Hepatic stellate cell (primary cell): ENCODE results near the gene WNK1.
A peak's percentile ranks its signal among the peaks of the same experiment; 100 is the strongest.
"Not testable (repeated sequence)": the region's sequence is repeated elsewhere in the genome, so short reads cannot be mapped to it uniquely, and the experiment has no call there.

ENCODE experiments used
- DNase-seq: peaks from one replicate; pipeline ENCODE4 v3.0.0; 2011; ENCODE audit warnings: low spot score

Gene WNK1

GRCh38 chr12:779745-780734, 27.7 kb downstream of the WNK1 start:
- DNase-seq, result peak; percentile 36

- DNase-seq, result no peak
These were observed 28.5 kb downstream of the WNK1 start for GRCh38 chr12:780750-781379.

GRCh38 chr12:785706-786105, 33.3 kb downstream of the WNK1 start:
- DNase-seq, result no peak

GRCh38 chr12:788288-788687, 35.9 kb downstream of the WNK1 start:
- DNase-seq, result no peak

DNA sequence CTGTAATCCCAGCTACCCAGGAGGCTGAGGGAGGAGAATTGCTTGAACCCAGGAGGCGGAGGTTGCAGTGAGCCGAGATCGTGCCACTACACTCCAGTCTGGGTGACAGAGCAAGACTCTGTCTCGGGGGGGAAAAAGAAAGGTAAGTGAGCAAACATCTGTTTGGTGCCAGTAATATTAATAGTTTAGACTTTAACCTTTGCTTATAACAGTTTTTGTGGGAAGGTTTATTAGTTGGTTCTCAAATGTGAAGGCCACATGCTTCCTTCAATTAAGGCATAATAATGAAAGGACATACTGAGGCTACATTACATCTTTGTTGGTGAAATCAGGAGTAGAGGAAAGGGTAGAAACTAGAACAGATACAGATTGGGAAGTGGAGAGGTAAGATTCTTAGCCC, 36.4 kb downstream of the WNK1 start:
- not testable (repeated sequence) for DNase-seq

DNA sequence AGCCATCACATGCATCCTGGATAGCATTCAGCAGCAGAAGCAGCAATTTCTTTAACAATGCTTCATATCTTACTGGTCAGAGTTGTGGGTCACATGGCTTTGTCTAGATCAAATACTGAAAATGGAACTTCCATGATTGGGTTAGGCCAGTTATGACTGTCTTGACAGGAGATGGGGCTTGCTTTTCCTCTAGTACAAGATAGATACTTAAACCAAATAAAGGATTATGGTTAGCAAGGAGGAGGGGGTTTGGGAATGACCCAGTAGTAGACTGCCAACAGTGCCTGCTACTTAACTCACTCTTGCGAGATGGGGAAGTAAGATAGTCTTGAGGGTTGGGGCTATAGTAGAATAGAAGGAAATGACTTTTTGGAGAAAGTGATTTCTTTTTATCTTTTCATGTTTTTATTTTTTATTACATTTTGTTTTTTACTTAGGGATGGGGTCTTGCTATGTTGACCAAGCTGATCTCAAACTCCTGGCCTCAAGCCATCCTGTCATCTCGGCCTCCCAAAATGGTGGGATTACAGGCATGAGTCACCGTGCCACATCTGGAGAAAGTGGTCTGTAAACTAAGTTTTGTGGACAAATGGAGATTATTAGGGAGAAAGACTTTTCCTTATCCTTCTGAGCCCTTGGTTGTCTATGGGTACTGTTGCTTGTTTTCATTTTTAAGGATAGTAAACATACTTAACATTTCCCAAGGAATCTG, 37.6 kb downstream of the WNK1 start:
- no peak for DNase-seq

GRCh38 chr12:790608-791007, 38.2 kb downstream of the WNK1 start:
- no peak for DNase-seq

- no peak for DNase-seq
These were observed 40.7 kb downstream of the WNK1 start for GRCh38 chr12:793037-793436.

- no peak for DNase-seq
These were observed 41.3 kb downstream of the WNK1 start for GRCh38 chr12:793711-794110.

- DNase-seq, result no peak
These were observed 42.9 kb downstream of the WNK1 start for GRCh38 chr12:795305-795704.

- no peak for DNase-seq
These were observed 48.0 kb downstream of the WNK1 start for GRCh38 chr12:800401-800800.

GRCh38 chr12:802242-803120, 50.1 kb downstream of the WNK1 start:
- DNase-seq, result no peak

DNA sequence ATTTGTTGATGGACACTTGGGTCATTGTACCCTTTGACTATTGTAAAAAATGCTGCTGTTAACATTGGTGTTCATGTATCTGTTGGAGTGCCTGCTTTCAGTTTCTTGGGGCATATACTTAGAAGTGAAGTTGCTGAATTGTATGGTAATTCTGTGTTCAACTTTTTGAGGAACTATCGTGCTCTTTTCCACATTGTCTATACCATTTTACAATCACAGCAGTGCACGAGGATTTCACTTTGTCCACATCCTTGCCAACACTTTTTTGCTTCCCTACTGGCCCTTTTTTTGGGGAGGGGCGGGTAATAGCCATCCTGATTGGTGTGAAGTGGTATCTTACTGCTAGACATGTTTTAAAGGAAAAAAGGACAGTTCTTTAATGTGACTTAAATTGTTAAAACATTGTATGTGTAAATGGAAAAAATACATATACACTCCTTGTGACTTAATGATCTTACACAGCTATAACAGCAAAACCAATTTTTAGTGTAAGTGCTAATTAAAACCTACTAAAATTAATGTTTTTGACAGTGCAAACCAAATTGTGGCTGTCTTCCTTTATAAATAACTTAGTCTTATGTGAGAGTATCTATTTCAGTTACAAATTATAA, 52.7 kb downstream of the WNK1 start:
- no peak for DNase-seq

DNA sequence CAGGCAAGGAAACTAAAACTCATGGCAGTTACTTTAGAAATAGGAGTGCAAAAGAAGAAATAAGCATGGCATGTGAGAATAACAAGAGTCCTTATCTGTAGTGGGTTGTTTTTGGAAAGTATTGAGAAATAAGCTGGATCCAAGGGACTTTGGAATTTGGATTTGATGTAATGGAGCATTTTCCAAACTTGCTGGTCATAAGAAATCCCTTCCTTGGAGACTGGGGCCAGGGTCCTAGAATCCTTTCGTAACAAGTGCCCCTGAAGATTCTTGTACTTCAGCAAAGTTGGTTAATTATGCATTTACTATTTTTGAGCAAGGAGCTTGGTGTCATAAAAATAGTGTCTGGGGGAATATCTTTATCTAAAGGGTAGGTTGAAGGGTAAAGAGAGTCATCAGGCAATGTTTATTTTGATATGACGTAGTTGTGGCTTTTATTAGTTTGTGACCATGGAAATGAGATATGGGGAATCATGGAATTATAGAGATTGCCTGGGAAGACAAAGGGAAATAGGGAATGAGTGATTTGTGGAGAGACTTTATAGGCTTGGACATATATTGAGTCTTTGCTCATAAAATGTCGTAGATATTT, 53.9 kb downstream of the WNK1 start:
- peak; percentile 21 for DNase-seq

- no peak for DNase-seq
These were observed 54.8 kb downstream of the WNK1 start for GRCh38 chr12:807041-807735.

DNA sequence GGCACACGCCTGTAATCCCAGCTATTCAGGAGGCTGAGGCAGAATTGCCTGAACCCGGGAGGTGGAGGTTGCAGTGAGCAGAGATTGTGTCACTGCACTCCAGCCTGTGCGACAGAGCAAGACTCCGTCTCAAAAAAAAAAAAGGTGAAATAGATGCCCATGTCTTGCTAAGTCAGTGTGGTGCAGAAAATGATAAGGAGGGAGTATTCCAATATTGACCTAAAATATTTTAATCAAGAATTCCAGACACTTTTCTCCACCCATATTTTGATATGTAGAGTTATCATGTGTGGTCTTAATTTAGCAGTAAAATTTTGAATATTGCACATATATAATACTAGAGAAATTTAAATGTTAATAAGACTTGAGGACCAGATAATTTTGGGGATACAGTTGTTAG, 57.7 kb downstream of the WNK1 start:
- no peak for DNase-seq

DNA sequence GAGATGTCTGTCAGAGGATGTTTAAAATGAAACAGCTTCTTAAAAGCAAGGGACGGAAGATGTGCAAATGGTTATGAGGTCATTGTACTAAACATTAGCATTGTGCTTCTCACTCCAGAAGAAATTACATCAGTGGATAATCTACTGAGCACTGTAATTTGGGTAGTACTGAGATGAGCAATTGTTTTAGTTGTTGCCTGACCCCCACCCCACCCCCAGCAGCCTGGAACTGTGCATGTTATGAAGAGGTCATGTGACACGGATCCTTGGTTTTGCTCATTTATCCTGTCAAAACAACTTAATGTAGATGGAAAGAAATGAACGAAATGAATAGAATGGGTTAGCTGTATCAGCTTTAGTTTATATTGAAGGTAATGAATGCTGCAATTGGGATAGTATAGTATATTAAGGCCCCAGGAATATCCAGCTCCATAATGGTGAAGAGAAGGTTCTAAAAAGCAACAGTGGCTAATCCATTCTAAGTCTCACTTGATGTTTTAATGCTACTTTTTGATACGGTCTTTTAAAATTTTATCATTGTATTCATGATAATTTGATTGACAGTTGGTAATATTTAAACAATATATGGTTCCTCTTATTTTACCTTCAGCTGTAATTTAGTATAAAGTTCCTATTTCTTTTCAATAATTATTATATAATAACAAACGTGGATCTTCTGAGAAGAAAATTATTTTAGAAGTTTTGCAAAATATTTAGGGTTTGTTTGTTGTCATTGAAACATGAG, 58.5 kb downstream of the WNK1 start:
- no peak for DNase-seq

DNA sequence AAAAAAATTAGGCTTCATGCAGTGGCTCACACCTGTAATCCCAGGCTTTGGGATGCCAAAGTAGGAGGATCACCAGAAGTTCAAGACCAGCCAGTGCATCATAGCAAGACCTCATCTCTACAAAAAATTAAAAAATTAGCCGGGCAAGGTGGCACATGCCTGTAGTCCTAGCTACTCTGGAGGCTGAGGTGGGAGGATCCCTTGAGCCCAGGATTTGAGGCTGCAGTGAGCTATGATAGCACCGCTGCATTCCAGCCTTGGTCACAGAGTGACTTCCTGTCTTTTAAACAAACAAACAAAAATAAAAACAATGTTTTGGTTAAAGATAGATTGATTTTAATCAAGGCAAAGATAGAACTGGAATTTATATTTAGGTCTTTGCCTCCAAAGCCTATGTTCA, 60.6 kb downstream of the WNK1 start:
- DNase-seq, result no peak

DNA sequence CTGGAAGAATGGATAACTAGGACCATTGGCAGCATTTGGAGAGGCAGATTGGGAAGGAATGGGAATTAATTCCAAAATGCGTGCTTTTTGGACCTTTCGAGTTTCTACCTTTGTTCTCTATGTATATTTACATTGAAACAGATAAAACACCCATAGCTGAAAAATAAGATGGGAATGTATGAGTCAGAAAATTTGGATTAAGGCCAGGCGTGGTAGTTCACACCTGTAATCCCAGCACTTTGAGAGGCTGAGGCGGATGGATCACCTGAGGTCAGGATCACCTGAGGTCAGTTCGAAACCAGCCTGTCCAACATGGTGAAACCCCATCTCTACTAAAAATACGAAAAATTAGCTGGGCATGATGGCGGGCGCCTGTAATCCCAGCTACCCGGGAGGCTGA, 65.1 kb downstream of the WNK1 start:
- not testable (repeated sequence) for DNase-seq
